ENCODE results near the gene BMP7.
"Not testable (repeated sequence)": the region's sequence is repeated elsewhere in the genome, so short reads cannot be mapped to it uniquely, and the experiment has no call there.

BMP7 gene

DNA sequence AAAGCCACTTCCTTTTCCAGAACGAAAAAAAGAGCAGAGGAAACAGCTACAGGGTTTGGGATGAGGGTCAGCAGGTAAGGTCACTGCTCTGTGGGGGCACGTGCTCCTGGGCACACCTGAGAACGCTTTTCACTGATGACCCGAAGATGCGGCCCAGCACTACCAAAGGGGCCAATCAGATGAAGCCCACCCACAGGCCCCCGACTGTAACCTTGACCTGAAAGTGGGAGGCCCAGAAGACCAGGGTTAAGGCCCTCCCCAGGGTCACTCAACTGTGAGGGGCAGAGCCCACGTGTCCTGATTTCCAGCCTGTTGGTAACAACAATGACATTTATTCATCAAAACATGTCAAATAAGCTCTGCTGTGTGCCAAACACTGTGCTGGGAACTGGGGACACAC lies 108.0 kb downstream of the BMP7 start:
- no peak for TF ChIP-seq ISL1 (CRISPR knock-in tag; IDR thresholded peaks at IDR 0.05)
- TF ChIP-seq ARNTL (CRISPR knock-in tag; IDR thresholded peaks at IDR 0.05; ENCODE audit: borderline replicate concordance, low read depth) = no peak
- TF ChIP-seq ZFP30 (CRISPR knock-in tag; IDR thresholded peaks at IDR 0.05) = no peak
- TF ChIP-seq, protein P1, sequence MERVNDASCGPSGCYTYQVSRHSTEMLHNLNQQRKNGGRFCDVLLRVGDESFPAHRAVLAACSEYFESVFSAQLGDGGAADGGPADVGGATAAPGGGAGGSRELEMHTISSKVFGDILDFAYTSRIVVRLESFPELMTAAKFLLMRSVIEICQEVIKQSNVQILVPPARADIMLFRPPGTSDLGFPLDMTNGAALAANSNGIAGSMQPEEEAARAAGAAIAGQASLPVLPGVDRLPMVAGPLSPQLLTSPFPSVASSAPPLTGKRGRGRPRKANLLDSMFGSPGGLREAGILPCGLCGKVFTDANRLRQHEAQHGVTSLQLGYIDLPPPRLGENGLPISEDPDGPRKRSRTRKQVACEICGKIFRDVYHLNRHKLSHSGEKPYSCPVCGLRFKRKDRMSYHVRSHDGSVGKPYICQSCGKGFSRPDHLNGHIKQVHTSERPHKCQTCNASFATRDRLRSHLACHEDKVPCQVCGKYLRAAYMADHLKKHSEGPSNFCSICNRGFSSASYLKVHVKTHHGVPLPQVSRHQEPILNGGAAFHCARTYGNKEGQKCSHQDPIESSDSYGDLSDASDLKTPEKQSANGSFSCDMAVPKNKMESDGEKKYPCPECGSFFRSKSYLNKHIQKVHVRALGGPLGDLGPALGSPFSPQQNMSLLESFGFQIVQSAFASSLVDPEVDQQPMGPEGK (CRISPR knock-in tag; IDR thresholded peaks at IDR 0.05; ENCODE audit: borderline replicate concordance) = no peak
- TF ChIP-seq, protein P2, sequence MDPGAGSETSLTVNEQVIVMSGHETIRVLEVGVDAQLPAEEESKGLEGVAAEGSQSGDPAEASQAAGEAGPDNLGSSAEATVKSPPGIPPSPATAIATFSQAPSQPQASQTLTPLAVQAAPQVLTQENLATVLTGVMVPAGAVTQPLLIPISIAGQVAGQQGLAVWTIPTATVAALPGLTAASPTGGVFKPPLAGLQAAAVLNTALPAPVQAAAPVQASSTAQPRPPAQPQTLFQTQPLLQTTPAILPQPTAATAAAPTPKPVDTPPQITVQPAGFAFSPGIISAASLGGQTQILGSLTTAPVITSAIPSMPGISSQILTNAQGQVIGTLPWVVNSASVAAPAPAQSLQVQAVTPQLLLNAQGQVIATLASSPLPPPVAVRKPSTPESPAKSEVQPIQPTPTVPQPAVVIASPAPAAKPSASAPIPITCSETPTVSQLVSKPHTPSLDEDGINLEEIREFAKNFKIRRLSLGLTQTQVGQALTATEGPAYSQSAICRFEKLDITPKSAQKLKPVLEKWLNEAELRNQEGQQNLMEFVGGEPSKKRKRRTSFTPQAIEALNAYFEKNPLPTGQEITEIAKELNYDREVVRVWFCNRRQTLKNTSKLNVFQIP (CRISPR knock-in tag; IDR thresholded peaks at IDR 0.05; ENCODE audit: borderline replicate concordance, low read depth) = no peak
- TF ChIP-seq SNAI2 (CRISPR knock-in tag; IDR thresholded peaks at IDR 0.05) = no peak
- TF ChIP-seq, protein P3, sequence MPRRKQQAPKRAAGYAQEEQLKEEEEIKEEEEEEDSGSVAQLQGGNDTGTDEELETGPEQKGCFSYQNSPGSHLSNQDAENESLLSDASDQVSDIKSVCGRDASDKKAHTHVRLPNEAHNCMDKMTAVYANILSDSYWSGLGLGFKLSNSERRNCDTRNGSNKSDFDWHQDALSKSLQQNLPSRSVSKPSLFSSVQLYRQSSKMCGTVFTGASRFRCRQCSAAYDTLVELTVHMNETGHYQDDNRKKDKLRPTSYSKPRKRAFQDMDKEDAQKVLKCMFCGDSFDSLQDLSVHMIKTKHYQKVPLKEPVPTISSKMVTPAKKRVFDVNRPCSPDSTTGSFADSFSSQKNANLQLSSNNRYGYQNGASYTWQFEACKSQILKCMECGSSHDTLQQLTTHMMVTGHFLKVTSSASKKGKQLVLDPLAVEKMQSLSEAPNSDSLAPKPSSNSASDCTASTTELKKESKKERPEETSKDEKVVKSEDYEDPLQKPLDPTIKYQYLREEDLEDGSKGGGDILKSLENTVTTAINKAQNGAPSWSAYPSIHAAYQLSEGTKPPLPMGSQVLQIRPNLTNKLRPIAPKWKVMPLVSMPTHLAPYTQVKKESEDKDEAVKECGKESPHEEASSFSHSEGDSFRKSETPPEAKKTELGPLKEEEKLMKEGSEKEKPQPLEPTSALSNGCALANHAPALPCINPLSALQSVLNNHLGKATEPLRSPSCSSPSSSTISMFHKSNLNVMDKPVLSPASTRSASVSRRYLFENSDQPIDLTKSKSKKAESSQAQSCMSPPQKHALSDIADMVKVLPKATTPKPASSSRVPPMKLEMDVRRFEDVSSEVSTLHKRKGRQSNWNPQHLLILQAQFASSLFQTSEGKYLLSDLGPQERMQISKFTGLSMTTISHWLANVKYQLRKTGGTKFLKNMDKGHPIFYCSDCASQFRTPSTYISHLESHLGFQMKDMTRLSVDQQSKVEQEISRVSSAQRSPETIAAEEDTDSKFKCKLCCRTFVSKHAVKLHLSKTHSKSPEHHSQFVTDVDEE (CRISPR knock-in tag; IDR thresholded peaks at IDR 0.05) = no peak
- TF ChIP-seq TCF4 (CRISPR knock-in tag; IDR thresholded peaks at IDR 0.05; ENCODE audit: borderline replicate concordance) = no peak
- no peak for TF ChIP-seq TOX (CRISPR knock-in tag; IDR thresholded peaks at IDR 0.05; ENCODE audit: borderline replicate concordance)
- TF ChIP-seq ZFP3 (CRISPR knock-in tag; IDR thresholded peaks at IDR 0.05) = no peak
- no peak for ATAC-seq

DNA sequence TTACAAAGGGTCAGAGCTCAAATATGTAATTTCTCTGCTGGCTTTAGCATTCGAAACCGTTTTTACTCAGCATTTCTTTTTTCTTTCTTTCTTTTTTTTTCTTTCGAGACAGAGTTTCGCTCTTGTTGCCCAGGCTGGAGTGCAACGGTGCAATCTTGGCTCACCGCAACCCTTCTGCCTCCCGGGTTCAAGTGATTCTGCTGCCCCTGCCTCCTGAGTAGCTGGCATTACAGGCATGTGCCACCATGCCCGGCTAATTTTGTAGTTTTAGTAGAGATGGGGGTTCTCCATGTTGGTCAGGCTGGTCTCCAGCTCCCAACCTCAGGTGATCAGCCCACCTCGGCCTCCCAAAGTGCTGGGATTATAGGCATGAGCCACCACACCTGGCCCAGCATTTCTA lies 108.7 kb downstream of the BMP7 start:
- ATAC-seq = not testable (repeated sequence)

DNA sequence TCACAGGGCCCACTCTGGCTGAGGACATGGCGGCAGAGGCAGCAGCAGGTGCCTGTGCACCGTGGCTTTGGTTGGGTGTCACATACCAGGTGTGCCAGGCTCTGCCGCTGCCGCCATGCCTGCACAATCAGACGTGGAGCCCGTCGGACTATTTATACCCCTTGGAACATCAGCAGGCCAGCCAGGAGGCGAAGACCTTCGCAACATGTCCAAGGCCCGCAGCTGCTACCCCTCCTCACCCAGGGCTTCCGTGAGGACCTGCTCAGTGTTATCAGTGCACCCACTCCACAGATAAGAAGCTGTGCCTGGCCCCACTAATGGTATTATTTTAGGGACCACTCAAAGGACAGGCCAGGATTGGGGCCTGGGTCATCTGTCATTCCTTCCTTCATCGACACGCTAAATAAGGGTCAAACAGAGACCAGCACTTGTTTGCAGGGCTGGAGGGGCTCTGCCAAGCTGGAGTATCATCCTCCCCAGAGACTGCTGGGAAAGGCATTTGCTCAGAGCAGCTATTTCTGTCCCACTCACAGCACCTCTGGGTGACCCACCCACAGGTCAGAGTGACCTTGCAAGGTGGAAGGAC lies 109.2 kb downstream of the BMP7 start:
- TF ChIP-seq ZFP30 (CRISPR knock-in tag; IDR thresholded peaks at IDR 0.05) (no peak), TOX (CRISPR knock-in tag; IDR thresholded peaks at IDR 0.05; ENCODE audit: borderline replicate concordance) (no peak), GLIS3 (CRISPR knock-in tag; IDR thresholded peaks at IDR 0.05) (no peak), ZFP3 (CRISPR knock-in tag; IDR thresholded peaks at IDR 0.05) (no peak), RARB (CRISPR knock-in tag; IDR thresholded peaks at IDR 0.05) (no peak), ISL1 (CRISPR knock-in tag; IDR thresholded peaks at IDR 0.05) (no peak), TCF4 (CRISPR knock-in tag; IDR thresholded peaks at IDR 0.05; ENCODE audit: borderline replicate concordance) (no peak), OSR1 (CRISPR knock-in tag; IDR thresholded peaks at IDR 0.05) (no peak), ZNF70 (CRISPR knock-in tag; IDR thresholded peaks at IDR 0.05) (no peak), ARNTL (CRISPR knock-in tag; IDR thresholded peaks at IDR 0.05; ENCODE audit: borderline replicate concordance, low read depth) (no peak)
- TF ChIP-seq, protein P1 (CRISPR knock-in tag; IDR thresholded peaks at IDR 0.05; ENCODE audit: borderline replicate concordance) = no peak
- TF ChIP-seq, protein P2 (CRISPR knock-in tag; IDR thresholded peaks at IDR 0.05; ENCODE audit: borderline replicate concordance, low read depth) = no peak
- TF ChIP-seq, protein P3 (CRISPR knock-in tag; IDR thresholded peaks at IDR 0.05) = no peak
- ATAC-seq = no peak
